Neuronal stem cell (in vitro differentiated cells): ENCODE results near the gene AP5S1.
"Not testable (repeated sequence)": the region's sequence is repeated elsewhere in the genome, so short reads cannot be mapped to it uniquely, and the experiment has no call there.

Experiments
- DNase-seq: peaks from one replicate; pipeline ENCODE4 v3.0.0-alpha.2; 2013; ENCODE audit warnings: low spot score
- H2AFZ ChIP-seq: one replicate; pipeline ENCODE4 v1.6.1; 2013; ENCODE audit warnings: mild to moderate bottlenecking, low read length, inconsistent platforms
- H2AK5ac ChIP-seq: 2 replicates; pipeline ENCODE4 v1.6.1; 2013; ENCODE audit warnings: low read depth, mild to moderate bottlenecking, inconsistent platforms, low read length, moderate library complexity, mixed read lengths
- H2BK120ac ChIP-seq: 2 replicates; pipeline ENCODE4 v1.6.1; 2013; ENCODE audit warnings: low read depth, mild to moderate bottlenecking, inconsistent platforms, low read length, moderate library complexity, mixed read lengths
- H2BK12ac ChIP-seq: one replicate; pipeline ENCODE4 v1.6.1; 2013; ENCODE audit warnings: low read length, inconsistent platforms
- H2BK15ac ChIP-seq: 2 replicates; pipeline ENCODE4 v1.6.1; 2013; ENCODE audit warnings: mild to moderate bottlenecking, low read length, inconsistent platforms, mixed read lengths
- H2BK5ac ChIP-seq: one replicate; pipeline ENCODE4 v1.6.1; 2013; ENCODE audit warnings: inconsistent platforms, mild to moderate bottlenecking, low read length, moderate library complexity
- H3K14ac ChIP-seq: one replicate; pipeline ENCODE4 v1.6.1; 2013; ENCODE audit warnings: low read length, inconsistent platforms
- H3K18ac ChIP-seq: 2 replicates; pipeline ENCODE4 v1.6.1; 2013; ENCODE audit warnings: low read length, inconsistent platforms
- H3K23ac ChIP-seq: 2 replicates; pipeline ENCODE4 v1.6.1; 2013; ENCODE audit warnings: low read depth, mild to moderate bottlenecking, mixed read lengths, low read length, inconsistent platforms; ENCODE audit not compliant: poor library complexity
- H3K27ac ChIP-seq: replicated peaks from 3 replicates; pipeline ENCODE4 v1.5.1; 2013; ENCODE audit warnings: low read length, inconsistent platforms
- H3K27me3 ChIP-seq, 3 experiments: 2 replicates each; pipeline ENCODE4 v1.6.1; 2013; ENCODE audit warnings: low read length in 3 of 3, mild to moderate bottlenecking in 2 of 3, inconsistent platforms in 1 of 3, low read depth in 1 of 3, mixed read lengths in 1 of 3, moderate library complexity in 1 of 3; ENCODE audit not compliant: control insufficient read depth in 3 of 3, insufficient read depth in 3 of 3
- H3K36me3 ChIP-seq, 2 donors: replicated peaks in 1 of 2; 2 replicates each; pipeline ENCODE4 v1.6.1; 2013; ENCODE audit warnings: low read length in 2 of 2; ENCODE audit not compliant: control insufficient read depth in 2 of 2, insufficient read depth in 2 of 2
- H3K4ac ChIP-seq: 2 replicates; pipeline ENCODE4 v1.6.1; 2013; ENCODE audit warnings: inconsistent platforms, mild to moderate bottlenecking, low read length, moderate library complexity
- H3K4me1 ChIP-seq, 2 donors: 1 replicate in 1 of 2; 2 replicates in 1 of 2; pipeline ENCODE4 v1.6.1; 2013; ENCODE audit warnings: low read length in 2 of 2, low read depth in 1 of 2; ENCODE audit not compliant: control insufficient read depth in 2 of 2, insufficient read depth in 1 of 2
- H3K4me2 ChIP-seq: one replicate; pipeline ENCODE4 v1.6.1; 2013; ENCODE audit warnings: mild to moderate bottlenecking, low read length, inconsistent platforms; ENCODE audit not compliant: insufficient read depth, poor library complexity, severe bottlenecking
- H3K4me3 ChIP-seq, 2 donors: 2 replicates each; pipeline ENCODE4 v1.5.1; 2013; ENCODE audit warnings: low read length in 2 of 2, mild to moderate bottlenecking in 2 of 2, inconsistent platforms in 1 of 2, moderate library complexity in 1 of 2
- H3K79me1 ChIP-seq: one replicate; pipeline ENCODE4 v1.6.1; 2013; ENCODE audit warnings: low read depth, mild to moderate bottlenecking, inconsistent platforms, low read length, moderate library complexity
- H3K9ac ChIP-seq: one replicate; pipeline ENCODE4 v1.6.1; 2013; ENCODE audit warnings: mild to moderate bottlenecking, low read depth, low read length, inconsistent platforms; ENCODE audit not compliant: poor library complexity
- H3K9me3 ChIP-seq, 2 donors: replicated peaks in 1 of 2; 2 replicates each; pipeline versions ENCODE3 to v1.6.1; 2013; ENCODE audit warnings: low read length in 2 of 2, mild to moderate bottlenecking in 2 of 2, inconsistent platforms in 1 of 2, low read depth in 1 of 2, mixed read lengths in 1 of 2, moderate library complexity in 1 of 2; ENCODE audit not compliant: control insufficient read depth in 2 of 2, insufficient read depth in 1 of 2
- H4K8ac ChIP-seq: one replicate; pipeline ENCODE4 v1.6.1; 2013; ENCODE audit warnings: low read depth, mild to moderate bottlenecking, inconsistent platforms, low read length, moderate library complexity
- H4K91ac ChIP-seq: one replicate; pipeline ENCODE4 v1.6.1; 2013; ENCODE audit warnings: low read length, low read depth, mild to moderate bottlenecking, inconsistent platforms; ENCODE audit not compliant: poor library complexity
- WGBS, 2 donors: extraction: QIAGEN DNeasy Blood & Tissue Kit; methylation state at CpG; one replicate each; pipeline ENCODE4 v1.1.7; 2013; ENCODE audit warnings: missing lambda C conversion rate in 2 of 2, mixed read lengths in 1 of 2; ENCODE audit not compliant: insufficient read length in 2 of 2, insufficient replicate concordance in 1 of 2; ENCODE audit errors: extremely low coverage in 2 of 2; 5-methylcytosine and 5-hydroxymethylcytosine counted together

The AP5S1 gene

DNA sequence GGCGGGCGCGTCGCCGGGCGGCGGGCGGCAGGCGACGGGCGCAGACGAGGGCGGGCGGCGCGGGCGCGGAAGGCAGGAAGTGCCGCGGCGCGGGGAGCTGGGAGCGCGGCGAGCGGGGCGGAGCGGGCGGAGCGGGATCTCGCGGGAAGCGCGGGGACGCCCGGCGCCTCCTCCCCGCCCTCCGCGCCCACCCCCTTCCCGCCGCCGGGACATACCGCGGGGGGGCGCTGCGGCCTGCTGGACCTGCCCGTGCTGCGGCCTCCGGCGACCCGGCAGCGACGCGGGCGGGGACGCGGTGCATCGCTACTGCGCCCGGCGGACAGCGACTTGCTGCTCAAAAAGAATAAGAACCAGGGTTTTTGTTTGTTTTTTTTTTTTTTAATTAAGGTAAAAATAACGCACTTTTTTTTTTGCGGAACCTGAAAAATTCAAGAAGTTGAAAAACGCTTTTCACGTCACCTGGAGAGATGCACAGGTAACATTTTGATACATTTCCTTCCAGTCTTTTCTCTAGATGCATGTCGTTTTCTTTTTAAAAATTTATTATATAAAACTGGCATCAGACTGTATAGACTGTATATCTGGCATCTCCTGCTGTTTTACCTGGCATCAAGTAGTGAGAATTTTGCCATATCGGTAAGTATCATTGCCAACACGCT lies 33.6 kb upstream of the AP5S1 start, which contains the start of gene CENPB:
Gene CENPB (minus strand): TSS at position 76 of the 659 bp plus-strand sequence. CDS start 257 bp downstream, outside the sequence.
- peak within 1 kb of the TSS; percentile 98 for H3K9ac ChIP-seq
- H3K79me1 ChIP-seq = peaks cover 11% of the 10 kb centered on the region
- DNase-seq = peak; percentile 87
- peaks cover 0 to 1% (median 0%) of the 10 kb centered on the region in 3 experiments for H3K27me3 ChIP-seq
- peak within 1 kb of the TSS; percentile 44 to 88 for H3K4me3 ChIP-seq
- peak within 1 kb of the TSS; percentile 35 for H2BK12ac ChIP-seq
- H4K91ac ChIP-seq = peak within 1 kb of the TSS; percentile 83
- H3K23ac ChIP-seq = peak within 1 kb of the TSS; percentile 99
- H3K9me3 ChIP-seq = no peaks in the 10 kb centered on the region
- H3K36me3 ChIP-seq = peaks cover 0 to 4% of the 10 kb centered on the region in 2 donors
- peak within 1 kb of the TSS; percentile 98 for H3K18ac ChIP-seq
- no peak within 1 kb of the TSS for H4K8ac ChIP-seq
- peak within 1 kb of the TSS; percentile 71 for H2BK15ac ChIP-seq
- peak within 1 kb of the TSS; percentile 94 for H3K4me2 ChIP-seq
- H3K14ac ChIP-seq = peak within 1 kb of the TSS; percentile 100
- peaks cover 0 to 14% of the 10 kb centered on the region in 2 donors for H3K4me1 ChIP-seq
- H3K27ac ChIP-seq = no peak within 1 kb of the TSS
- H2BK5ac ChIP-seq = peak within 1 kb of the TSS; percentile 89
- H2BK120ac ChIP-seq = no peak within 1 kb of the TSS
- peak within 1 kb of the TSS; percentile 97 for H3K4ac ChIP-seq
- peak within 1 kb of the TSS; percentile 88 for H2AK5ac ChIP-seq
- peak within 1 kb of the TSS; percentile 41 for H2AFZ ChIP-seq
- WGBS, 2 donors = no CpG with 5 or more reads among the region's 70 CpGs

DNA sequence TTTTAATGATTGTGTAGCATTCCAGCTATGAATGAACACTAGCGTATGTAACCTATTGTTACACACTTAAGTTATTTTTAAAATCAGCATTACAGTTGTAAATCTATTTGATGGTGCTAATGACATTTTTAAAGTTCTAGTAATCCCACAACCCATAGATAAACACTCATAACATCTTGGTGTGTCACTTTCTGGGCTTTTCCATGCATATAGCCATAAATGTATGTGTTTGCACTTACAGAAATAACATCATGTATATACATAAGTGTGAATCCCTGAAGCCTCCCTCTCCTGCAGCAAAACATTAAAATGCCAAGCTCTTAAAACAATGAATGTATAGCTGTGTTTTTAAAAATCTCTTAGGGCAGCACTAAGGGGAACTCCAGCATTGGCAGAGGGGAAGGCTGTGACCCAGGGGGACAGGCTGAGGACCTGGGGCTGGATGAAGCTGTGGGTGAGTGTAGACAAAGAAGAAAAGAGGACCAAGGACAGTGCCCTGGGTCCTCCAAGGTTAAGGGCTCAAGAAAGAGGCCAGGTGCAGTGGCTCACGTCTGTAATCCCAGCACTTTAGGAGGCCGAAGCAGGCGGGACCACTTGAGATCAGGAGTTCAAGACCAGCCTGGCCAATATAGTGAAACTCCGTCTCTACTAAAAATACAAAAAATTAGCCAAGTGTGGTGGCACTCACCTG lies 32.9 kb upstream of the AP5S1 start:
- no peak for DNase-seq
- H3K4me1 ChIP-seq = peaks cover 0 to 14% of the 10 kb centered on the region in 2 donors
- WGBS, 2 donors = no CpG with 5 or more reads among the region's 5 CpGs
- no peak overlapping the region for H2AK5ac ChIP-seq
- no peak overlapping the region for H4K8ac ChIP-seq
- no peak overlapping the region for H3K4ac ChIP-seq
- H2BK120ac ChIP-seq = no peak overlapping the region
- no peak overlapping the region for H3K9ac ChIP-seq
- no peak overlapping the region for H3K23ac ChIP-seq
- no peak overlapping the region for H3K14ac ChIP-seq
- no peak overlapping the region for H3K4me2 ChIP-seq
- H3K27ac ChIP-seq = no peak overlapping the region
- no peak overlapping the region for H4K91ac ChIP-seq
- H3K18ac ChIP-seq = no peak overlapping the region
- no peaks in the 10 kb centered on the region for H3K9me3 ChIP-seq
- H2BK15ac ChIP-seq = no peak overlapping the region
- H2BK5ac ChIP-seq = no peak overlapping the region
- H2BK12ac ChIP-seq = no peak overlapping the region
- peak overlapping the region in 1 of 2 donors; percentile 13 for H3K4me3 ChIP-seq
- peak overlapping the region; percentile 27 for H2AFZ ChIP-seq
- peaks cover 0 to 4% of the 10 kb centered on the region in 2 donors for H3K36me3 ChIP-seq
- H3K79me1 ChIP-seq = peaks cover 11% of the 10 kb centered on the region
- H3K27me3 ChIP-seq = peaks cover 0 to 1% (median 0%) of the 10 kb centered on the region in 3 experiments

DNA sequence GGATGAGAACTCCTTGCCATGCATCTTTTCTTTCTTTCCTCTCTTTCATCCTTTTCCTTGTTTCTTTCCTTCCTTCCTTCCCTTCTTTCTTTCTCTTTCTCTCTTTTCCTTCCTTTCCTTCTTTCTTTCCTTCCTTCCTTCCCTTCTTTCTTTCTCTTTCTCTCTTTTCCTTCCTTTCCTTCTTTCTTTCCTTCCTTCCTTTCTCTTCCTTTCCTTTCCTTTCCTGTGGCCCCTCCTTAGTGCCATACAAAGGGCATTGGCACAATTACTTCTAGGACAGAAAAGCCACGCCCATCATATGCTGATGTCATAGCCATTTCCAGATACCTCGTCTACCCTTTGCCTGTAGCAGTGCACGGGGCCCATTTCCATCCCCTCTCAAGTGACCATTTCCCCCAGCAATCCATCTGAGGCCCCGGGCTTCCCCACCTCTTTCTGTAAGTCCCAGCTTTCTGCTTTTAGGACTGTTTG lies 31.6 kb upstream of the AP5S1 start:
- H3K4me3 ChIP-seq = no peak overlapping the region
- no peak overlapping the region for H2AFZ ChIP-seq
- no peak overlapping the region for H3K9ac ChIP-seq
- H3K36me3 ChIP-seq = peaks cover 0 to 4% of the 10 kb centered on the region in 2 donors
- no peak overlapping the region for H2BK5ac ChIP-seq
- H3K79me1 ChIP-seq = peaks cover 11% of the 10 kb centered on the region
- no CpG with 5 or more reads among the region's 4 CpGs for WGBS, 2 donors
- H3K4me2 ChIP-seq = no peak overlapping the region
- H2BK12ac ChIP-seq = no peak overlapping the region
- H3K9me3 ChIP-seq = no peaks in the 10 kb centered on the region
- no peak overlapping the region for H3K27ac ChIP-seq
- peaks cover 0 to 1% (median 0%) of the 10 kb centered on the region in 3 experiments for H3K27me3 ChIP-seq
- no peak overlapping the region for H3K14ac ChIP-seq
- H3K23ac ChIP-seq = no peak overlapping the region
- peaks cover 0 to 14% of the 10 kb centered on the region in 2 donors for H3K4me1 ChIP-seq
- H4K91ac ChIP-seq = no peak overlapping the region
- H2AK5ac ChIP-seq = no peak overlapping the region
- H4K8ac ChIP-seq = no peak overlapping the region
- H2BK15ac ChIP-seq = no peak overlapping the region
- no peak for DNase-seq
- H3K18ac ChIP-seq = no peak overlapping the region
- no peak overlapping the region for H2BK120ac ChIP-seq
- no peak overlapping the region for H3K4ac ChIP-seq

DNA sequence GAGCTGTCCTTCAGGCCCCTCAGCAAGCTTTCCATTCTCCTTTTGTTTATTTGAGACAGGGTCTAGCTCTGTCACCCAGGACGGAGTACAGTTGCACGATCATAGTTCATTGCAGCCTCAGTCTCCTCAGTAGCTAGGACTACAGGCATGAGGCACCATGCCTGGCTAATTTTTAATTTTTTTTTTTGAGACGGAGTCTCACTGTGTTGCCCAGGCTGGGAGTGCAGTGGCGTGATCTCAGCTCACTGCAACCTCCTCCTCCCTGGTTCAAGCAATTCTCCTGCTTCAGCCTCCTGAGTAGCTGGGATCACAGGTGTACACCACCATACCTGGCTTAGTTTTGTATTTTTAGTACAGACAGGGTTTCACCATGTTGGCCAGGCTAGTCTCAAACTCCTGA lies 31.1 kb upstream of the AP5S1 start:
- H3K4ac ChIP-seq, H3K9ac ChIP-seq, H2BK12ac ChIP-seq, H4K8ac ChIP-seq, H2AFZ ChIP-seq, H3K4me3 ChIP-seq, H2BK120ac ChIP-seq, H3K27ac ChIP-seq, H3K36me3 ChIP-seq, H3K23ac ChIP-seq, H3K4me2 ChIP-seq, H2BK5ac ChIP-seq, DNase-seq, H3K9me3 ChIP-seq, H3K27me3 ChIP-seq, H2BK15ac ChIP-seq, H3K18ac ChIP-seq, H3K14ac ChIP-seq, H2AK5ac ChIP-seq, H4K91ac ChIP-seq: not testable (repeated sequence)
- no CpG with 5 or more reads among the region's 4 CpGs for WGBS, 2 donors
- Histone ChIP-seq H3K79me1 (peaks cover 11% of the 10 kb centered on the region), H3K4me1 (peaks cover 0 to 14% of the 10 kb centered on the region in 2 donors)
